ENCODE results near the gene NUP133. TPM values are rescaled to one million over a fixed set of nuclear protein-coding genes. Genes with fewer than 3 reads are reported as not detected.

The NUP133 gene
- polyA plus RNA-seq, 1 experiment: 20.8 TPM

DNA sequence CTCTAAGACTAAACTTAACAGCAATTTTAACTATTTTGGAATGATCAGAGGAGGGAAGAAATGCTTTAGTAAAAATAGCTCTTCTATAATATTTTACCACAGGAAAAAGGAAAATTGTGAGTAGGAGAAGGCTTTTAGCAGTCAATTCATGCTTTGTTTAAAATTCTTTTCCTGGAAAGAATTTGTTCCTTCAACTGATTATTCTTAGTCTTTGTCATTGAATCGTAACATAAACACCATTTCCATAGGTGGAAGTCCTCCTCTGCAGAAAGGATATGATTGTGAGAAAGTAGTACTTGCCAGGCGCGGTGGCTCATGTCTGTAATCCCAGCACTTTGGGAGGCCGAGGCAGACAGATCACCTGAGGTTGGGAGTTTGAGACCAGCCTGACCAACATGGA, 62.3 kb downstream of the NUP133 start:
- no peaks in the 10 kb centered on the region for H3K27me3 ChIP-seq (ENCODE audit: control insufficient read depth, insufficient read depth, low read length)
- H3K36me3 ChIP-seq (ENCODE audit: control insufficient read depth, insufficient read depth, low read length): peaks cover 4% of the 10 kb centered on the region; the same call in 1 of the 2 replicates
- H3K4me3 ChIP-seq (ENCODE audit: low read depth, low read length): no peak overlapping the region
- POLR2A ChIA-PET: no interaction called here
- TF ChIP-seq, protein P1, sequence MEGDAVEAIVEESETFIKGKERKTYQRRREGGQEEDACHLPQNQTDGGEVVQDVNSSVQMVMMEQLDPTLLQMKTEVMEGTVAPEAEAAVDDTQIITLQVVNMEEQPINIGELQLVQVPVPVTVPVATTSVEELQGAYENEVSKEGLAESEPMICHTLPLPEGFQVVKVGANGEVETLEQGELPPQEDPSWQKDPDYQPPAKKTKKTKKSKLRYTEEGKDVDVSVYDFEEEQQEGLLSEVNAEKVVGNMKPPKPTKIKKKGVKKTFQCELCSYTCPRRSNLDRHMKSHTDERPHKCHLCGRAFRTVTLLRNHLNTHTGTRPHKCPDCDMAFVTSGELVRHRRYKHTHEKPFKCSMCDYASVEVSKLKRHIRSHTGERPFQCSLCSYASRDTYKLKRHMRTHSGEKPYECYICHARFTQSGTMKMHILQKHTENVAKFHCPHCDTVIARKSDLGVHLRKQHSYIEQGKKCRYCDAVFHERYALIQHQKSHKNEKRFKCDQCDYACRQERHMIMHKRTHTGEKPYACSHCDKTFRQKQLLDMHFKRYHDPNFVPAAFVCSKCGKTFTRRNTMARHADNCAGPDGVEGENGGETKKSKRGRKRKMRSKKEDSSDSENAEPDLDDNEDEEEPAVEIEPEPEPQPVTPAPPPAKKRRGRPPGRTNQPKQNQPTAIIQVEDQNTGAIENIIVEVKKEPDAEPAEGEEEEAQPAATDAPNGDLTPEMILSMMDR (IDR thresholded peaks at IDR 0.05; ENCODE audit: insufficient read depth, low read depth, low read length): no peak
- CTCF ChIA-PET: interaction anchor here (0.8 to 1.8 kb wide), 6 partner anchors 8 to 782 kb away, joined by 3 to 5 read pairs (median 3); no protein-coding TSS in a partner anchor
- DNase-seq (ENCODE audit: low read depth): no peak

GRCh38 chr1:229440851-229441537, 67.1 kb downstream of the NUP133 start:
- ChIA-PET CTCF (interaction anchor here (1.0 to 2.1 kb wide), 6 partner anchors 10 to 179 kb away, joined by 3 to 8 read pairs (median 5); no protein-coding TSS in a partner anchor), POLR2A (no interaction called here)
- 0 out of 2 replicates have a peak, but pooled peaks cover 1% of the 10 kb centered on the region for H3K36me3 ChIP-seq (ENCODE audit: control insufficient read depth, insufficient read depth, low read length)
- H3K27me3 ChIP-seq (ENCODE audit: control insufficient read depth, insufficient read depth, low read length): no peaks in the 10 kb centered on the region
- no peak overlapping the region for H3K4me3 ChIP-seq (ENCODE audit: low read depth, low read length)
- TF ChIP-seq, protein P1 (IDR thresholded peaks at IDR 0.05; ENCODE audit: insufficient read depth, low read depth, low read length): no peak
- DNase-seq (ENCODE audit: low read depth): no peak

DNA sequence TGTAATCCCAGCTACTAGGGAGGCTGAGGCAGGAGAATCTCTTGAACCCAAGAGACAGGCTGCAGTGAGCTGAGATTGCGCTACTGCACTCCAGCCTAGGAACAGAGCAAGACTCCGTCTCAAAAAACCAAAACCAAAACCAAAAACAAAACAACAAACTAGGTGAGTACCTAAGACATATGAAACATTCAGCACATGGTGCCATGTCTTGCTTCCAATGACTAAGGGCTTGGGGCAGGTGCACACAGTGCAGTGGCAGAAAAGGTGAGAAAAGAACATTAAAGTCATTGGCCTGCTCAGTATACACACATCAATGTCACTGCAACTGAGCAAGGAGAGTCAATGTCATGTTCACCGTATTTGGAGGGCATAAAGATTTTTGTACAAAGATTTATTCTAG, 70.1 kb downstream of the NUP133 start:
- ChIA-PET POLR2A (no interaction called here), CTCF (interaction anchor here (1.0 kb wide), 1 partner anchor 9 kb away, joined by 3 read pairs; no protein-coding TSS in a partner anchor)
- Histone ChIP-seq H3K36me3 (ENCODE audit: control insufficient read depth, insufficient read depth, low read length) (0 out of 2 replicates have a peak, but pooled peaks cover 1% of the 10 kb centered on the region), H3K27me3 (ENCODE audit: control insufficient read depth, insufficient read depth, low read length) (peaks cover 22% of the 10 kb centered on the region), H3K4me3 (ENCODE audit: low read depth, low read length) (no peak overlapping the region)
- TF ChIP-seq, protein P1 (IDR thresholded peaks at IDR 0.05; ENCODE audit: insufficient read depth, low read depth, low read length): no peak
- DNase-seq (ENCODE audit: low read depth): no peak

GRCh38 chr1:229437443-229437842, 70.7 kb downstream of the NUP133 start:
- TF ChIP-seq, protein P1 (IDR thresholded peaks at IDR 0.05; ENCODE audit: insufficient read depth, low read depth, low read length): no peak
- Histone ChIP-seq H3K36me3 (ENCODE audit: control insufficient read depth, insufficient read depth, low read length) (no peaks in the 10 kb centered on the region), H3K4me3 (ENCODE audit: low read depth, low read length) (no peak overlapping the region), H3K27me3 (ENCODE audit: control insufficient read depth, insufficient read depth, low read length) (peaks cover 28% of the 10 kb centered on the region)
- ChIA-PET POLR2A (no interaction called here), CTCF (interaction anchor here (1.0 kb wide), 1 partner anchor 9 kb away, joined by 3 read pairs; no protein-coding TSS in a partner anchor)
- DNase-seq (ENCODE audit: low read depth): no peak

DNA sequence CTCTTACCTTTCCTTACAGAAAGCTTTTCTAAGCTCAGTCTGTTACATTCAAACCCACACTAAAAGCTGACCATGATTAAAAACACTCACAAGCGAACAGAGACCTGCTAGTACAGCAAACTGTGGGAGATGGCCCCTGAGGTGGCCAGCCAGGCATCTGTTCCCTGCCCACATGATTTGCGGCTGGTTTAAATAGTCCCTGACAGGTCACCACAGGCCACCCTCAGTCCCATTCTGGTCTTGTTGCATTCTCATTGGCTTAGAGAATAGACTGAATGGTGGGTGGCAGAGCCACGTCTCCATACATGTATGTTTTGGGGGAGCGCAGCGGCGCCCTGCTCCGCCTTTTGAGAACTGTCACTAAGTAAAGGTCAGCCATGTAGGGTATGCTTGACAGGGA, 71.9 kb downstream of the NUP133 start:
- no peak for DNase-seq (ENCODE audit: low read depth)
- H3K27me3 ChIP-seq (ENCODE audit: control insufficient read depth, insufficient read depth, low read length): peaks cover 38% of the 10 kb centered on the region
- H3K36me3 ChIP-seq (ENCODE audit: control insufficient read depth, insufficient read depth, low read length): no peaks in the 10 kb centered on the region
- ChIA-PET CTCF (interaction anchor here (1.3 kb wide), 1 partner anchor 10 kb away, joined by 3 read pairs; no protein-coding TSS in a partner anchor), POLR2A (no interaction called here)
- H3K4me3 ChIP-seq (ENCODE audit: low read depth, low read length): no peak overlapping the region
- TF ChIP-seq, protein P1 (IDR thresholded peaks at IDR 0.05; ENCODE audit: insufficient read depth, low read depth, low read length): no peak

Measured in BJ (cell line).